Fibroblast of peridontal ligament (primary cell): Measurements from ENCODE around the gene VSIG10L2.

Experiments
- DNase-seq: peaks from one replicate; pipeline ENCODE4 v3.0.0-alpha.2; 2010; ENCODE audit errors: extremely low read depth

The VSIG10L2 gene

DNA sequence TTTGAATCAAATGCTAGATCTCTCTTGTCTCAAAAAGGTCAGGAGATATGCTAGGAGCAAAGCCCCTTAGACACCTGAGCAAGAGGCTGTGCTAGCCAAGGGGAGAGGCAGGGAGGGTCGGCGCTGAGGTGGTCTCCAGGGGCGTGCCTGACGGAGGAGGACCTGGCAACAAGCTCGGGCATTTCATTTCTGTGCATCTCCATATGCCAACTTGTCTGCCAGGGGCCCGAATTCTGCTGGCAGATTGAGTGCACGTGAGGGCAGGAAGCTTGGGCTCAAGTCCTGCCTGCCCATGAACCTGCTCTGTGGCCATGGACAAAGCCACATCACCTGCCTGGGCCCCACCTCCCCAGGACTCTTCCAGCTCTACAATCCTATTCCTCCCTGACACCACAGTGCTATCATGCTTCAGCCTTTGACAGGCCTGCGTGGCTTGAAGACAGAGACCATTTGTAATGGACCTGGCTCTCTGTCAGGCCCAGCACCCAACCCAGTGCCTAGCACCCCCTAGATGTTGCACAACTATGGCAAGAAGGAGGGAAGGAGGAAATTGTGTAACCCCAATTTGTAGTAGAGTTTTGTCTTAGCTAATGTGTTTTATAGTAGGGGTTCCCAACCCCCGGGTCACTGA, 16.3 kb upstream of the VSIG10L2 start:
- DNase-seq = no peak

- DNase-seq = no peak
Observed at GRCh38 chr11:125930076-125930450, 15.8 kb upstream of the VSIG10L2 start.

DNA sequence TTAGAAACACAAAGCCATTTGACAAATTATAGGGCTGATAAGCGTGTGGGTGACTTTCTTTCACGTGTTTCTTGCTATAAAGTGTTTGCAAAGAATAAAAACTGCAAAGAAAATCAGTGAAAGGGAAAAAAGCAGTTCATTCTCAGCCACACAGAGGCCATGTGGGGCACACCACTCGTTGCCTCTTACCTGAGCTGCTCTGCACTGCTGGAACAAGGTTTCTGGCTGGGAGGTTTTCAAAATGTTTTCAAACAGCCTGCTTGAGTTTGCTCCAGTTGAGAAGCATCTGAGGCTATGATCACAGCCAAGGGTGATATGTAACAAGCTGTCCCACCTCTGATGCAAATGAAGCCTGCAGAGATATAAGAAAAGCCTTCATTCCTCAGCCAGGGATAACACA, 14.7 kb upstream of the VSIG10L2 start:
- no peak for DNase-seq

DNA sequence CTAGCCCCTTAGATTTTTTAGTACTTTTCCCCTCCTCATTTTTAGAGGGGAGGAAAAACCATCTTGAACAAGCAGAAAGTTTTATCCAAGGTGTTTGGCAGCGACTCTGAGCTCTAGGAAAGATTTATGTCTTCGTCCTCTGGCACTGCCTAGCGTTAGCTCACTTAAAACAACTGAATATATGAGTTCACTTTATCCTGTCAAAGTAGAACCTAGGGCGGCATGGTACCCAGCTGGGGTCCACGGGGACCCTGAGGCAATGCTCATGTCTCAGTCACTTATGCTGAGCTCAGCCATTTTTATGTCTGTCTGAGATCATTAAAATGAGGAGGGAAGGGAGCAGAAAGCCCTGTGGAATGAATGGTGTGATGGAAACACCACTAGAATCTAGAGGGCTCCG, 14.2 kb upstream of the VSIG10L2 start:
- DNase-seq = no peak

DNA sequence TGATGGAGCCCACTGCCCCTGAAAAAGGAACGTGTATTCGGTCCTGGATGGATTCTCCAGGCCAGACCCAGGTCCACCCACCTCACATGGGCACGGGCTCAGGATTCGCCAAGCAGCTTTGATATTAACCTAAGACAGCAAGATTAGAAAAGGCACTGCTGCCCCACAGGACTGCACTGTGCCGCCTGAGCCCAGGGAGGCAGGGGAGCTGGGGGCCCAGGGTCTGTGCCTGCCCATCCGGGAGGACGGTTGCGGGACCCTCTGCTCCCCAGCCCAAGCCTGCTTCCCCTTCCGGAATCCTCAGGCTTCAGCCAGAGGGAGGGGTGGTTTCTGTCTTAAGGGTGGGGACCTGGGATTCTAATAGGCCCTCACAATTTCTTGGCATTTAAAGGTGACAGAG, 13.5 kb upstream of the VSIG10L2 start:
- no peak for DNase-seq

GRCh38 chr11:125933030-125933813, 12.6 kb upstream of the VSIG10L2 start:
- DNase-seq = no peak

DNA sequence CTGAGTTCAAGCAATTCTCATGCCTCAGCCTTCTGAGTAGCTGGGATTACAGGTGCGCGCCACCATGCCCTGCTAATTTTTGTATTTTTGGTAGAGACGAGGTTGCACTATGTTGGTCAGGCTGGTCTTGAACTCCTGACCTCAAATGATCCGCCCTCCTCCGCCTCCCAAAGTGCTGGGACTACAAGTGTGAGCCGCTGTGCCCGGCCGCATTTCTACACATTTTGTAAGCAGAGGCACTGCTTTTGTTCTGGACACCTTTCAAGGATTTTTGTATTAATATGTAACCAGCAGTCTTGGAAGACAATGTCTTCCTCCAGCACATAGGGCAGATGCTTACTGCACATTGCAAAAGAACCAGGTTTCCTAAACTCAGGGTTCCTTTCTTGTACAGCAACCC, 11.4 kb upstream of the VSIG10L2 start:
- no peak for DNase-seq

DNA sequence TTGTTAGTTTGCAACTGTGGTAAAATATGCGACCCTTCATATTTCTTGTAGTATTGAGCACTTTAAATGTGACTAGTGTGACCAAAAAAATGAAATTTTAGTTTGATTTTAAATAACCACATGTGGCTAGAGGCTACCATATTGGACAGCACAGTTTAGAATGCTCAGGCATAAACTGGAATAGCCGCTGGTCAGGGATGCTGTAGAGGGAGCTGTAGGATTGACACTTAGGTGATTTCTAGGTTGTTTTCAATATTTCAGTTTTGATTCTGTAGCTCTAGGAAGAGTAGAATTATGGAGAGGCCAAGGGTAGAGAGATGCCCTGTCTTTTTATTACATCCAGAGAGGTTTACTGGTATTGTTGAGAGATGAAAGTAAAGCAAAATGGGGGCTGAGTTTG, 10.8 kb upstream of the VSIG10L2 start:
- no peak for DNase-seq

- DNase-seq = peak; percentile 16
Observed at GRCh38 chr11:125935618-125936199, 10.1 kb upstream of the VSIG10L2 start.

DNA sequence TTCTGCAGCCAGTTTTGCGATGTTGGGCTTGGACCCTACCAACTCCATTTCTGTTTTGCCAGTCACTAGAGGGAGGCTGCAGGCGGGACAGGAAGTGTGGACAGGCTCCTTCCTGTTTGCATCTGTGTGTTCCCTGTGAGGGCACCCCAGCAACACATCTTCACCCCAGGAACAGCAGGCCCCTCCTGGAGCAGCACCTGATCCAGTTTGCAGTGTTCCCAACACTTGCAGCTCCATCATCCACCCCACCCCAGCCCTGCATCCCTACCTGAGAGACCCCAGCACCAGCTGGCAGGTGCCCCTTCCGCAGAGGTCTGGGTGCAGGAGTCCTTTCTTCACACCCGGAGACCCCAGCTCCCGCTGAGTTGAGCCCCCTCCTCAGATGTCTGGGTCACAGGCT, 7.4 kb upstream of the VSIG10L2 start:
- DNase-seq = no peak

GRCh38 chr11:125939081-125939521, 6.7 kb upstream of the VSIG10L2 start:
- DNase-seq = no peak

DNA sequence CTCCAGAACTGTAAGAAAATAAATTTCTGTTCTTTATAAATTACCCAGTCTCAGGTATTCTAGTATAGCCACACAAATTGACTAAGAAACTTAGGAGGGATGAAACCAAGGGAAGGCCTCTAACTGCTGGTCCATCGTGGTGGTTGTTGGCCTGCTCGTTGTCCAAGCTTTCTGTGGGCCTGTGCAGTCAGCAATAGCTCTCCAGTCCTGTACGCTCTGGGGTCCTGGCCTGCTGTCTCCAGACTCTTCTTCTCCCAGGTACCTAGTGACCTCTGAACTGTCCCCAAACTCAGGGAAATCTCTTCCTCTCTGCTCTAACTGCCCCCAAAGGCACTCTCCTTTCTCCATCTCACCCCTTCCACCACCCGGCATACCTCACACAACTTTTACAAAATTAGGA, 5.7 kb upstream of the VSIG10L2 start:
- no peak for DNase-seq

DNA sequence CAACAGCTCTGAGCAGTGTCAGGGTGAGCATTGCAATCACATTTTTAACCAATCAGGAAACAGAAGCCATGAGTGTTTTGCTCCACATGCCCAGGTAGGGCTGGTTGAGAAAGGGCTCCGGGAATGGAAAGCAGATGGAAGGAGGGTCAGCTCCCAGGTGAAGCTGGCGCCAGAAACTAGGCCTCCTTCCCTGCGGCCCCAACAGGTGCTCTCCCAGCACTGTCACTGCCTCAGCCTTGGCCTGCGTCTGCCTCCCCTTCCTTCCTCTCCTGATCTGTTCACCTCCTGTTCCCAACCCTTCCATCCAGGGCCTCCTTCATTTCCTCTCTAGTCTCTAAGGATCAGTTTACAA, 4.6 kb upstream of the VSIG10L2 start:
- no peak for DNase-seq

DNA sequence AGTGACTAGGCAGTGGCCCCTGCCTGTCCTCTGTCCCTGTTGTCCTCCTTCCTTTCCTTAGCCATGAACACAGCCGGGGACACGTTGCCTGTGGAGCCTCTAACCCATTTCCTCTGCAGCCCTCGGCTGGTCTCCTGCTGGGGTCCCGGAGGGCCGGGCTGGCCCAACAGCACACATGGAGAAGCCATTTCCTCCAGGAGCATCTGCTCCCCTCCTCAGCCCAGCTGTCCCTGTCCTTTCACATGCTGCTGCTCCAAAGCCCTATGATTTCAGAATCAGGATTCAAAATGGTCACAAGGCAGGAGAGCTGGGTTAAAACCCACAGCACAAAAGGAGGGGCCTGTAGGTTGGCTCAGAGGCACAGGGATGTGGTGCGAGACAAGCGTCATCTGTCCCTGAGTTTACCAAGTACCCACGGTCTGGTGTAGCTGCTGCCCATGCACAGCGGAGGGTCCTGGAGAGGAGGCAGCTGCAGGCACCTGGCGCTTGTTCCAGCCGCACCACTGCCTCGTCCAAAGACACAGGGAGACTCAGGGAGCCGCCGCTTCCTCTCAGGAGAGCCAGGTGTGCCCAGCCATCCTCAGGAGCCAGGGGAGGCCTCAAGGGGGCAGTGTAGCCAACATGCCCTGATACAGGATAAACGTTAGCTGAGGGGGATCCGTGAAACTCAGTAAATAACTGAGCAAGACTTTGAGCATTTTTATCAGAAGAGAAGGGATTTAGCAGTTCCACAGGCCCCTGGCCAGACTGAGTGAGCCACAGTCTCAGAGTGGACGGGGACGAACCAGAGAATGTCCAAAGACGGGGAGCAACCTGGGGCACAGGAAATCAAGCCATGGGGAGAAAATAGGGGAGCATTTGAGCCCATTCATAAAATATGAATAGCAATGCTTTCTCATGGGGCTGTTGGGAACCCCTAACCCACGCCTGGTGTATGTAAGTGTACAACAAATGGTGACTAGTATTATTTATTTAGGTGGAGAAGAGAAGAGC, 3.9 kb upstream of the VSIG10L2 start:
- peak; percentile 8 for DNase-seq

DNA sequence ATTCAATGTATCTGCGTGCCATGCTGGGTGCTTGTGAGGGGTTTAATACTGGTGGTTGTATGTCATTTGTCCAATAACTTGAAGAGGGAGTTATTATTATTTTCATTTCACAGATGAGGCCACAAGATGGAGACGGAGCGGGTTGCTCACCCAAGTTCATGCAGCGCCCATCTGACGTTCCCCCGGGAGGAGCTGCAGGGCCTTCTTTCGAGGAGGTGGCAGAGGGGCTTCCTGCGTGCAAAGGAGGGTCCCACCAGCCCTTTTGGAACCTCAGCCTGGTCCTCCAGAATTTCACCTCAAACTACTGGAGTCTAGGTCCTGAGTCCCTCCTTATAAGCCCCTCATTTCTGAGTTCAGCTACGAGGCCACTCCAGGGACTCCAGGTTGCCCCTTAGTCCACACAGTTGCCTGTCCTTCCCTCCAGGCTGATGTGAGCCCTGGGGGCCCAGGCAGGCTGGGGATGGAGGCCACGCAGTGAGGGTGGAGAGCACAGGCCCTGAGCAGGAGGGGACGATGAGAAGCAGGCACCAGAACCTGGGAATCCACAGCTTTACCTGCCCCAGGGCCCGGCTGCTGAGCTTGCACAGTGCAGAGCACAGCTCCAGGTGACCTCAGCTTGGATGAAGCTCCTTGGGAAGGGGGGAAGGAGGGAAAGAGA, 2.9 kb upstream of the VSIG10L2 start:
- no peak for DNase-seq

DNA sequence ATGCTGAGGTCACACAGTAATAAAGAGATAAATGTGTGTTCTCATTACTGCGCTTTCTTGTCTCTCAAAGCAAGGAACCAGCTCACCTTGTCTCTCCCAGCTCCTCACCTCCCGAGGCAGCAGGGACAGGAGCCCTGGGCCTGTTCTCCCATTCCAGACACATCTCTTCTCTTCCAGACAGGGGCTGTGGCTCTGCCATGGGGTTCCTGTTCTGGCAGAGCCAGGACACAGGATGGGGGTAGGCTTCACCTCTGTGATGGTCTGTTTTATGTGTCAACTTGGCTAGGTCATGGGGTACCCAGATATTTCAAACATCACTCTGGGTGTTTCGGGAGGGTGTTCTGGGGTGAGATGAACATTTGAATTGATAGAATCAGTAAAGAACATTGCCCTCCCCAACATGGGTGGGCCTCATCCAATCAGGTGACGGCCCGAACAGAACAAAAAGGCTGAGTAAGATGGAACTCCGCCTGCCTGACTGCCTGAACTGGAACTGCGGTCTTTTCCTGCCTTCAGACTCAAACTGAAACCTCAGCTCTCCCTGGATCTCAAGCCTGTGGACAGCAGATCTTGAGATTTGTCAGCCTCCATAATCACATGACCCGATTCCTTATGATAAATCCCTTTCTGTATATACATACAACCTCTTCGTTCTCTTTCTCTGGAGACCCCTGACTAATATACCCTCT, 2.0 kb upstream of the VSIG10L2 start:
- no peak for DNase-seq

- no peak for DNase-seq
Observed at GRCh38 chr11:125944350-125945010, 1.4 kb upstream of the VSIG10L2 start.

GRCh38 chr11:125945011-125945796, 640 bp upstream of the VSIG10L2 start:
- DNase-seq = no peak

DNA sequence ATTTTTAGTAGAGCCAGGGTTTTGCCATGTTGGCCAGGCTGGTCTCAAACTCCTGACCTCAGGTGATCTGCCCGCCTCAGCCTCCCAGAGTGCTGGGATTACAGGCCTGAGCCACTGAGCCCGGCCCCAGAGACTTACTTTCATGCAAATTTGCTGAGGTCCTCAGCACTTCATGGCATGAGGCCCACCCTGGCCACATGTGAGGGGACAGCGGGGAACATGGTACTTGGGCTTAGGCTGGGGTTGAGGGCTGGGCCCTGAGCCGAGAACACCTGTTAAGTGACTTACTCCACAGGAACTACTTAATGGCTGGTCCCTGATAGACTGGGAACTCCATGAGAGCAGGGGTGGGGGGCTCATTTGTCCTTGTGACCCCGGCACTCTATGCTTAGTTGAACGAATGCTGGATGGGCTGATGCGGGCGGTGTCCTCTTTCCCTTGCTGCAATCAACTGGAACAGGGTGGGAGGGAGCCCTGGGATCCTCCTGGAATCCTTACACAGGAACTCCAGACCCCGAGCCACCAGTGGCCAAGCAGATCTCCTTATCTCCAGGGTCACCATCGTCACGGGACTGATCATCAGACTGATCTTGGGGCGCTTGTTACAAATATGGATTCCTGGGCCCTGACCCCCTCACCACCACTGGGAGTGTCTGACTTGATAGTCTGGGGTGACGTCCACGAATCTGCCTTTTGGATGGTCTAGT, 1.0 kb downstream of the VSIG10L2 start:
- no peak for DNase-seq
